GM12873 (cell line): ENCODE measurements around the gene TBCK.

Experiments
- CTCF ChIP-seq: IDR thresholded peaks from 2 replicates; pipeline ENCODE4 v1.5.1; 2012; ENCODE audit warnings: low read depth, mild to moderate bottlenecking, moderate library complexity, low read length, control low read depth; ENCODE audit not compliant: insufficient read depth; ENCODE audit errors: missing control alignments

The TBCK gene

GRCh38 chr4:106337916-106338315 is 21.9 kb upstream of the TBCK start:
- no peak for TF ChIP-seq CTCF

GRCh38 chr4:106336618-106337017 is 20.6 kb upstream of the TBCK start:
- no peak for TF ChIP-seq CTCF

GRCh38 chr4:106334741-106335470 is 18.9 kb upstream of the TBCK start:
- TF ChIP-seq CTCF, result no peak

GRCh38 chr4:106333186-106333585 is 17.2 kb upstream of the TBCK start:
- no peak for TF ChIP-seq CTCF

GRCh38 chr4:106329041-106329618 is 13.1 kb upstream of the TBCK start:
- TF ChIP-seq CTCF, result peak; percentile 61

- TF ChIP-seq CTCF, result no peak
Observed at GRCh38 chr4:106325800-106326199, 9.8 kb upstream of the TBCK start.

- no peak for TF ChIP-seq CTCF
Observed at GRCh38 chr4:106323119-106323518, 7.1 kb upstream of the TBCK start.
